GM12878 (cell line): ENCODE data around the gene DDAH1. TPM values are rescaled to one million over a fixed set of nuclear protein-coding genes. Genes with fewer than 3 reads are reported as not detected.

Source experiments
- ATAC-seq: fragments of 200-7000 bp; cut with Tn5 transposase; 3 replicates; pipeline ENCODE4 v1.9.1; 2020; ENCODE audit warnings: mild to moderate bottlenecking, moderate library complexity
- BruUV-seq: library from RNA; stranded (reverse); fragments of 400-500 nt; replicated peaks from 2 replicates; lab custom pipeline; 2021; lab: Mats Ljungman, UMichigan
- CTCF ChIA-PET: fragments of 300-600 bp; sonication (Branson Sonifier 250); formaldehyde crosslinking; extraction: SDS; loops from one replicate; lab custom pipeline; 2021; ENCODE audit warnings: inconsistent platforms; lab: Yijun Ruan, JAX
- POLR2A ChIA-PET: fragments of 350-600 bp; formaldehyde crosslinking; extraction: SDS; loops from one replicate; lab custom pipeline; 2021; ENCODE audit warnings: inconsistent platforms; lab: Charles Lee
- RAD21 ChIA-PET: fragments of 300-600 bp; sonication (Branson Sonifier 250); formaldehyde crosslinking; loops from one replicate; lab custom pipeline; 2023; ENCODE audit warnings: antibody characterized with exemption; ENCODE audit not compliant: unreplicated experiment; lab: Charles Lee
- SMC1A ChIA-PET: fragments of 300-600 bp; sonication (Branson Sonifier 250); formaldehyde crosslinking; loops from one replicate; lab custom pipeline; 2023; ENCODE audit not compliant: unreplicated experiment, uncharacterized antibody; lab: Charles Lee
- DNase-seq: peaks from one replicate; pipeline ENCODE4 v3.0.0-alpha.2; 2011; ENCODE audit warnings: low read depth, low spot score
- FAIRE-seq: peaks from 3 replicates; lab custom pipeline; 2011; peaks lifted over from hg19 to GRCh38; lab: Jason Lieb, UNC
- H2AFZ ChIP-seq: 2 replicates; pipeline ENCODE4 v1.6.0; 2011; ENCODE audit warnings: low read depth, low read length, control low read depth; ENCODE audit not compliant: control insufficient read depth
- H3K27ac ChIP-seq: 2 replicates; pipeline ENCODE4 v1.5.1; 2011; ENCODE audit warnings: control low read depth; ENCODE audit not compliant: control insufficient read depth, insufficient read depth
- H3K27me3 ChIP-seq, 2 experiments: replicated peaks in 1 of 2; 2 replicates each; pipeline versions ENCODE4 v1.6.0 to v1.6.1; 2011; ENCODE audit warnings: low read length in 1 of 2; ENCODE audit not compliant: control insufficient read depth in 2 of 2, insufficient read depth in 2 of 2
- H3K36me3 ChIP-seq, 2 experiments: 2 replicates each; pipeline ENCODE4 v1.5.1; 2011; ENCODE audit warnings: low read length in 1 of 2; ENCODE audit not compliant: control insufficient read depth in 2 of 2, insufficient read depth in 2 of 2
- H3K4me1 ChIP-seq: 2 replicates; pipeline ENCODE4 v1.6.1; 2011; ENCODE audit warnings: mild to moderate bottlenecking, low read length, moderate library complexity, mixed read lengths; ENCODE audit not compliant: control insufficient read depth, insufficient read depth
- H3K4me2 ChIP-seq: 2 replicates; pipeline ENCODE4 v1.6.0; 2011; ENCODE audit warnings: control low read depth; ENCODE audit not compliant: control insufficient read depth, insufficient read depth
- H3K4me3 ChIP-seq: fragments of 200-600 bp; sonication (generic); 2 replicates; pipeline ENCODE4 v1.5.1; 2016
- H3K79me2 ChIP-seq: 2 replicates; pipeline ENCODE4 v1.6.0; 2011; ENCODE audit warnings: low read length; ENCODE audit not compliant: control insufficient read depth, insufficient read depth
- H3K9ac ChIP-seq: 2 replicates; pipeline ENCODE4 v1.8.0; 2011; ENCODE audit warnings: low read length, control low read depth, mixed read lengths; ENCODE audit not compliant: control insufficient read depth, insufficient read depth
- H3K9me3 ChIP-seq: replicated peaks from 3 replicates; pipeline ENCODE4 v1.5.1; 2011; ENCODE audit warnings: mild to moderate bottlenecking, low read length; ENCODE audit not compliant: control insufficient read depth, insufficient read depth
- H4K20me1 ChIP-seq: 2 replicates; pipeline ENCODE4 v1.6.0; 2011; ENCODE audit not compliant: control insufficient read depth, insufficient read depth
- ATF3 ChIP-seq: IDR thresholded peaks from 2 replicates; pipeline ENCODE4 v1.6.1; 2011; ENCODE audit warnings: low read depth, mild to moderate bottlenecking, low read length, moderate library complexity, borderline replicate concordance; ENCODE audit errors: extremely low read depth
- CUX1 ChIP-seq: IDR thresholded peaks from 2 replicates; pipeline ENCODE4 v1.6.1; 2012; ENCODE audit warnings: improper control_type of control experiment, low read depth, low read length; ENCODE audit not compliant: insufficient replicate concordance
- EED ChIP-seq: sonication (generic); IDR thresholded peaks from 2 replicates; pipeline ENCODE4 v1.6.1; 2016; ENCODE audit warnings: antibody characterized with exemption, low read depth
- RAD51 ChIP-seq: fragments of 450-650 bp; IDR thresholded peaks from 2 replicates; pipeline ENCODE4 v1.6.1; 2016; ENCODE audit warnings: moderate library complexity, mild to moderate bottlenecking, inconsistent platforms
- USF1 ChIP-seq: IDR thresholded peaks from 2 replicates; pipeline ENCODE4 v1.6.1; 2011; ENCODE audit warnings: borderline replicate concordance, low read depth, mild to moderate bottlenecking, moderate library complexity, mixed read lengths, low read length; ENCODE audit not compliant: insufficient read depth; ENCODE audit errors: extremely low read length
- ZBED1 ChIP-seq: IDR thresholded peaks from 2 replicates; pipeline ENCODE4 v1.6.1; 2016; ENCODE audit warnings: borderline replicate concordance
- WGBS: methylation state at CpG from one replicate; pipeline ENCODE4 v1.1.6; 2016; ENCODE audit warnings: low lambda C conversion rate; ENCODE audit not compliant: insufficient replicate concordance, insufficient coverage; ENCODE audit errors: missing lambda C conversion rate; 5-methylcytosine and 5-hydroxymethylcytosine counted together
- in situ Hi-C: fragments of 300-500 bp; cut with MboI; formaldehyde crosslinking; loops from 9 replicates; pipeline ENCODE4 v1.14.3; 2018; ENCODE audit warnings: mixed read lengths
- intact Hi-C: fragments of 100-400 bp; cut with micrococcal nuclease; formaldehyde crosslinking; loops from one replicate; pipeline ENCODE4 v1.14.2; 2022; ENCODE audit not compliant: unreplicated experiment
- polyA plus RNA-seq, 11 experiments: library from polyadenylated mRNA; depleted of rRNA in 4 of 11; unstranded in 6 of 11; stranded (reverse) in 5 of 11; fragments of >200 nt; fragmentation: Nextera tagmentation in 4 of 11; fragmentation: Illumina TruSeq in 1 of 11; extraction: Ambion mirVana in 4 of 11; extraction: Trizol in 1 of 11; gene quantifications; 1 replicate in 1 of 11; 2 replicates in 10 of 11; pipeline versions ENCODE4 v1.2.1 to v1.2.3, GENCODE V29; 2011 to 2016; ENCODE audit warnings: inconsistent platforms in 2 of 11, missing spikeins in 2 of 11, low read depth in 1 of 11
- total RNA-seq, 4 experiments: library from RNA; depleted of rRNA in 3 of 4; stranded (reverse); fragments of >200 nt in 3 of 4; fragmentation: Illumina TruSeq in 1 of 4; extraction: Trizol in 1 of 4; gene quantifications; 2 replicates each; pipeline versions ENCODE4 v1.2.1 to v1.2.3, GENCODE V29; 2013 to 2021

The DDAH1 gene
- total and polyA plus RNA-seq, 10 of the 15 experiments (the other 5 are each of a cell fraction or from before 2014, with no cell fraction given) = 0.07 to 0.88 (median 0.27) TPM; not detected in 6

- no peaks in the 10 kb centered on the region for H3K9me3 ChIP-seq
- no peaks in the 10 kb centered on the region for H3K36me3 ChIP-seq
- H3K4me1 ChIP-seq = no peaks in the 10 kb centered on the region
- WGBS = 16% methylated on average over 3 of the region's 3 CpGs
- ChIA-PET SMC1A (no interaction called here), POLR2A (no interaction called here), CTCF (no interaction called here), RAD21 (no interaction called here)
- FAIRE-seq (no peak), DNase-seq (no peak)
- no peak overlapping the region for H3K27ac ChIP-seq
- peaks cover 0 to 3% of the 10 kb centered on the region in 2 experiments; a peak in 1 of 4 replicates for H3K27me3 ChIP-seq
- no peak overlapping the region for H3K4me3 ChIP-seq
- H2AFZ ChIP-seq = no peak overlapping the region
- no peaks in the 10 kb centered on the region for H3K79me2 ChIP-seq
- in situ Hi-C loops = no loop called here
- H3K4me2 ChIP-seq = no peak overlapping the region
- intact Hi-C loops = no loop called here
- no peaks in the 10 kb centered on the region for H4K20me1 ChIP-seq
- BruUV-seq = no TSS peak
- TF ChIP-seq EED (no peak), CUX1 (no peak), ZBED1 (no peak), RAD51 (no peak), ATF3 (no peak), USF1 (no peak)
- TF ChIP-seq, all 136 proteins: peak for 0
- H3K9ac ChIP-seq = no peak overlapping the region
- ATAC-seq = no peak
Measured at GRCh38 chr1:85481688-85482087, 16.7 kb upstream of the DDAH1 start.
